Gastrocnemius medialis (tissue), 4 donors: ENCODE measurements around the gene ATP1A3. TPM values are rescaled to one million over a fixed set of nuclear protein-coding genes. Genes with fewer than 3 reads are reported as not detected.
"Not testable (repeated sequence)": the region's sequence is repeated elsewhere in the genome, so short reads cannot be mapped to it uniquely, and the experiment has no call there.

ENCODE experiments used
- ATAC-seq, 2 donors: fragments of 150-250 bp; one replicate each; pipeline ENCODE4 v1.9.1; 2016
- DNase-seq, 2 donors: peaks; one replicate each; pipeline ENCODE4 v3.0.0-alpha.2; 2019
- H3K27ac ChIP-seq, 4 donors: fragments of 200-600 bp; sonication (generic); 1 replicate in 1 of 4; 2 replicates in 3 of 4; pipeline ENCODE4 v1.5.1; 2016 to 2018; ENCODE audit warnings: mild to moderate bottlenecking in 2 of 4, moderate library complexity in 1 of 4
- H3K27me3 ChIP-seq, 3 donors: fragments of 200-600 bp; sonication (generic) in 2 of 3; 1 replicate in 1 of 3; 2 replicates in 2 of 3; pipeline versions ENCODE4 v1.5.1 to v1.6.0; 2016 to 2019; ENCODE audit warnings: mild to moderate bottlenecking in 1 of 3, moderate library complexity in 1 of 3
- H3K36me3 ChIP-seq, 2 donors: fragments of 200-600 bp; sonication (generic) in 1 of 2; one replicate each; pipeline ENCODE4 v1.5.1; 2017 to 2018
- H3K4me1 ChIP-seq, 2 donors: fragments of 200-600 bp; sonication (generic) in 1 of 2; one replicate each; pipeline ENCODE4 v1.5.1; 2016 to 2017; ENCODE audit warnings: mild to moderate bottlenecking in 2 of 2
- H3K4me3 ChIP-seq, 4 donors: fragments of 200-600 bp; sonication (generic) in 3 of 4; 1 replicate in 1 of 4; 2 replicates in 3 of 4; pipeline ENCODE4 v1.5.1; 2016 to 2019; ENCODE audit warnings: mild to moderate bottlenecking in 2 of 4
- H3K9me3 ChIP-seq, 3 donors: fragments of 200-600 bp; sonication (generic) in 2 of 3; 1 replicate in 1 of 3; 2 replicates in 2 of 3; pipeline ENCODE4 v1.5.1; 2016 to 2019
- CTCF ChIP-seq, 5 experiments: fragments of 450-650 bp in 3 of 5; fragments of 200-600 bp in 2 of 5; sonication (generic) in 2 of 5; IDR thresholded peaks in 4 of 5; conservative IDR thresholded peaks in 1 of 5; 1 replicate in 4 of 5; 2 replicates in 1 of 5; pipeline ENCODE4 v1.5.1; 2016 to 2019; ENCODE audit warnings: antibody characterized with exemption in 5 of 5, mild to moderate bottlenecking in 3 of 5, moderate library complexity in 3 of 5
- POLR2A ChIP-seq, 2 donors: fragments of 450-650 bp; IDR thresholded peaks; one replicate each; pipeline ENCODE4 v1.6.1; 2017; ENCODE audit warnings: antibody characterized with exemption in 2 of 2, mild to moderate bottlenecking in 2 of 2, moderate library complexity in 2 of 2
- in situ Hi-C, 4 donors: fragments of 200-750 bp; cut with MboI; loops; one replicate each; pipeline versions ENCODE4 v1.15.0 to v1.8.0; 2017; ENCODE audit warnings: low sequenced_read_pairs in 4 of 4
- intact Hi-C: fragments of 100-400 bp; cut with DNase I; formaldehyde crosslinking; loops from one replicate; pipeline ENCODE4 v1.15.1; 2023; ENCODE audit warnings: low total_unique reads
- total RNA-seq, 4 donors: library from RNA; depleted of rRNA; stranded (reverse); fragments of >200 nt; gene quantifications; one replicate each; pipeline versions ENCODE4 v1.1.0 to v1.2.3, GENCODE V29; 2016

The ATP1A3 gene
- total RNA-seq, 4 donors from 2014 or later: not detected

- H3K36me3 ChIP-seq: no peaks in the 10 kb centered on the region
- ATAC-seq: no peak
- in situ Hi-C loops (no loop called here), intact Hi-C loops (loop anchor here (1.0 kb wide), 1 partner anchor 39 kb away; the partner anchor contains the start of gene ZNF574)
- H3K27me3 ChIP-seq: no peaks in the 10 kb centered on the region
- H3K9me3 ChIP-seq: no peaks in the 10 kb centered on the region
- H3K27ac ChIP-seq: peak overlapping the region in 3 of 4 donors; percentile 67 to 75 (median 72)
- DNase-seq: no peak
- H3K4me3 ChIP-seq: no peak overlapping the region
- peaks cover 10 to 12% of the 10 kb centered on the region in 2 donors for H3K4me1 ChIP-seq
- TF ChIP-seq CTCF (IDR thresholded peaks at IDR 0.05 in 4 of 5, conservative IDR thresholded peaks at IDR 0.05 in 1 of 5) (no peak), POLR2A (IDR thresholded peaks at IDR 0.05) (no peak)
These were observed 43.6 kb upstream of the ATP1A3 start for GRCh38 chr19:42037649-42038048.

- H3K27ac ChIP-seq, H3K4me3 ChIP-seq, H3K9me3 ChIP-seq, DNase-seq, in situ Hi-C loops, H3K36me3 ChIP-seq, H3K27me3 ChIP-seq: not testable (repeated sequence)
- intact Hi-C loops: loop anchor here (2.0 kb wide), 1 partner anchor 36 kb away; no protein-coding TSS in a partner anchor
- ATAC-seq: peak in 1 of 2 donors; percentile 45
- peak; percentile 47 to 87 (median 71) for TF ChIP-seq CTCF (IDR thresholded peaks at IDR 0.05 in 4 of 5, conservative IDR thresholded peaks at IDR 0.05 in 1 of 5)
- peaks cover 10 to 12% of the 10 kb centered on the region in 2 donors for H3K4me1 ChIP-seq
These were observed 40.8 kb upstream of the ATP1A3 start for GRCh38 chr19:42034640-42035391.

- no peaks in the 10 kb centered on the region for H3K27me3 ChIP-seq
- no peak overlapping the region for H3K4me3 ChIP-seq
- H3K4me1 ChIP-seq: peaks cover 3 to 5% of the 10 kb centered on the region in 2 donors
- H3K27ac ChIP-seq: no peak overlapping the region
- intact Hi-C loops: no loop called here
- DNase-seq (no peak), ATAC-seq (no peak)
- in situ Hi-C loops: no loop called here
- no peak for TF ChIP-seq CTCF (IDR thresholded peaks at IDR 0.05 in 4 of 5, conservative IDR thresholded peaks at IDR 0.05 in 1 of 5)
- no peaks in the 10 kb centered on the region for H3K36me3 ChIP-seq
- H3K9me3 ChIP-seq: no peaks in the 10 kb centered on the region
These were observed 39.4 kb upstream of the ATP1A3 start for GRCh38 chr19:42033413-42033812.

GRCh38 chr19:42032431-42032830 is 38.4 kb upstream of the ATP1A3 start:
- TF ChIP-seq CTCF (IDR thresholded peaks at IDR 0.05 in 4 of 5, conservative IDR thresholded peaks at IDR 0.05 in 1 of 5) (no peak), POLR2A (IDR thresholded peaks at IDR 0.05) (no peak)
- Histone ChIP-seq H3K4me1 (no peaks in the 10 kb centered on the region), H3K36me3 (no peaks in the 10 kb centered on the region), H3K4me3 (no peak overlapping the region), H3K9me3 (no peaks in the 10 kb centered on the region), H3K27me3 (peaks cover 0 to 1% (median 0%) of the 10 kb centered on the region in 3 donors), H3K27ac (no peak overlapping the region)
- ATAC-seq (no peak), DNase-seq (no peak)
- intact Hi-C loops: no loop called here
- in situ Hi-C loops: no loop called here
